ENCODE measurements around the gene TGFBR2.

DNA sequence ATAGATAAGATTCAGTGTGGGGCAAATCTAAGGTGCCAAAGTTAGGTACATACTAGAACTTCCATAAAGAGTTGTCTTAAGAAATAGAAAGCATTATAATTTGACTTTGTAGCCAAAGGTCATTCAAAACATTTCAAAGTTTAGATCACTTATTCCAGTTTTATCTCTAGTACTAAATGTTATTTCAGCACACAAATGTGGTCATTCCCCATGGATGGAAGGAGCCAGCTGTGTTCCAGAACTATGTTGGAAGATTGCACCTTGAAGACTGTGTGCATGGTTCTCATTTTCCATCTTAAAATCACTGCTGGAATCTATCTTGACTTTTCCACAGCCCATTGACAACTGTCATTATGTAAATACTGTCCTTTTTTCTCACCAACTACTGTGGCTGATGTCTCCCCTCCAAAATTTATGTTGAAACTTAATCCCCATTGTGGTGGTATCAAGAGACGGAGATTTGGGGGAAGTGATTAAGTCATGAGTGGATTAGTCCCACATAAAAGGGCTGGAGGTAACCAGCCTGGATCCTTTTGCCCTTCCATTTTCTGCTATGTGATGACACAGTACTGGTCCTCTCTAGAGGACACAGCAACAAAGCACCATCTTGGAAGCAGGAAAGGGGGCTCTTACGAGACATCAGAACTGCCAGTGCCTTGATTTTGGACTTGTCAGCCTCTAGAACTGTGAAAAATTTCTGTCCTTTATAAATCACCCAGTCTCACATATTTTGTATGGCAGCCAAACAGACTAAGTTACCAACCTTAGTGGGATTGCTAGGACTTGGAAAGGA, 24.0 kb downstream of the TGFBR2 start:
- TF ChIP-seq, protein P1, sequence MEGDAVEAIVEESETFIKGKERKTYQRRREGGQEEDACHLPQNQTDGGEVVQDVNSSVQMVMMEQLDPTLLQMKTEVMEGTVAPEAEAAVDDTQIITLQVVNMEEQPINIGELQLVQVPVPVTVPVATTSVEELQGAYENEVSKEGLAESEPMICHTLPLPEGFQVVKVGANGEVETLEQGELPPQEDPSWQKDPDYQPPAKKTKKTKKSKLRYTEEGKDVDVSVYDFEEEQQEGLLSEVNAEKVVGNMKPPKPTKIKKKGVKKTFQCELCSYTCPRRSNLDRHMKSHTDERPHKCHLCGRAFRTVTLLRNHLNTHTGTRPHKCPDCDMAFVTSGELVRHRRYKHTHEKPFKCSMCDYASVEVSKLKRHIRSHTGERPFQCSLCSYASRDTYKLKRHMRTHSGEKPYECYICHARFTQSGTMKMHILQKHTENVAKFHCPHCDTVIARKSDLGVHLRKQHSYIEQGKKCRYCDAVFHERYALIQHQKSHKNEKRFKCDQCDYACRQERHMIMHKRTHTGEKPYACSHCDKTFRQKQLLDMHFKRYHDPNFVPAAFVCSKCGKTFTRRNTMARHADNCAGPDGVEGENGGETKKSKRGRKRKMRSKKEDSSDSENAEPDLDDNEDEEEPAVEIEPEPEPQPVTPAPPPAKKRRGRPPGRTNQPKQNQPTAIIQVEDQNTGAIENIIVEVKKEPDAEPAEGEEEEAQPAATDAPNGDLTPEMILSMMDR (conservative IDR thresholded peaks at IDR 0.05; ENCODE audit: low read depth, low read length): no peak
- TF ChIP-seq EZH2 (IDR thresholded peaks at IDR 0.05; ENCODE audit: borderline replicate concordance, low read depth, low read length, poor library complexity, severe bottlenecking): no peak
